HCT116 (cell line): ENCODE measurements around the gene ZPR1.

ENCODE experiments used
- CEBPB ChIP-seq: IDR thresholded peaks from 2 replicates; pipeline ENCODE4 v1.6.1; 2012; ENCODE audit warnings: low read depth
- CTCF ChIP-seq, 3 experiments: fragments of 200-600 bp in 1 of 3; sonication (generic) in 1 of 3; IDR thresholded peaks in 2 of 3; conservative IDR thresholded peaks in 1 of 3; 2 replicates each; pipeline ENCODE4 v1.5.1; 2012 to 2017; ENCODE audit warnings: low read depth in 2 of 3, low read length in 2 of 3, antibody characterized with exemption in 1 of 3, borderline replicate concordance in 1 of 3, control low read depth in 1 of 3, mild to moderate bottlenecking in 1 of 3, mixed read lengths in 1 of 3, mixed run types in 1 of 3, moderate library complexity in 1 of 3; ENCODE audit not compliant: insufficient read depth in 1 of 3
- MAX ChIP-seq: IDR thresholded peaks from 2 replicates; pipeline ENCODE4 v1.6.1; 2012
- POLR2A ChIP-seq: IDR thresholded peaks from 2 replicates; pipeline ENCODE4 v1.7.0; 2011; ENCODE audit warnings: borderline replicate concordance; ENCODE audit not compliant: insufficient read depth, insufficient read length; ENCODE audit errors: extremely low read depth
- YY1 ChIP-seq: IDR thresholded peaks from 2 replicates; pipeline ENCODE4 v1.6.1; 2011; ENCODE audit warnings: low read length, low read depth, moderate library complexity, mild to moderate bottlenecking; ENCODE audit not compliant: insufficient replicate concordance; ENCODE audit errors: extremely low read depth

DNA sequence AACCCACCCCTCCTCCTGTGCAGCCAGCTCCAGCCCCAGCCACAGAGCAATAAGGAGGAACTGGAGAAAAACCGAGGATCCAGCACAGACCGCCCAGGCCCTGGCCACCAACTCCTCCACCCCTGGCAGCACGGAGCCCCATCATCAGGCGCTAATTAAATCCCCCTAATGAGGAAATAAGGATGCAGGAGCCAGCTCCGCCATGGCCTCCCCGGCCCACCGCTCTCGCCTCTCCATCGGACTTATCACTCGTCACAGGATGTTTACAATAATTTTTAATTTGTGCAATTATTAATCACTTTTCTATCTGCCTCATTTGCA is 57.6 kb downstream of the ZPR1 start:
- no peak for TF ChIP-seq YY1
- no peak for TF ChIP-seq CEBPB
- no peak for TF ChIP-seq MAX
- TF ChIP-seq POLR2A: no peak
- TF ChIP-seq CTCF (IDR thresholded peaks at IDR 0.05 in 2 of 3, conservative IDR thresholded peaks at IDR 0.05 in 1 of 3; ENCODE audit: borderline replicate concordance in 1 of 3, insufficient read depth in 1 of 3, low read depth in 2 of 3, low read length in 2 of 3): no peak
